Transverse colon (tissue), 4 donors: ENCODE measurements around the gene PITPNM2. TPM values are rescaled to one million over a fixed set of nuclear protein-coding genes. Genes with fewer than 3 reads are reported as not detected.

ENCODE experiments used
- DNase-seq: peaks from one replicate; pipeline ENCODE4 v3.0.0-alpha.2; 2019
- H3K27ac ChIP-seq, 4 donors: fragments of 200-600 bp; sonication (generic); 2 replicates each; pipeline ENCODE4 v1.5.1; 2016 to 2018; ENCODE audit warnings: inconsistent platforms in 4 of 4
- H3K27me3 ChIP-seq: fragments of 200-600 bp; sonication (generic); 2 replicates; pipeline ENCODE4 v1.5.1; 2017; ENCODE audit warnings: inconsistent platforms
- H3K36me3 ChIP-seq, 4 donors: fragments of 200-600 bp; sonication (generic); 2 replicates each; pipeline ENCODE4 v1.5.1; 2017 to 2019; ENCODE audit warnings: inconsistent platforms in 4 of 4
- H3K4me1 ChIP-seq, 4 donors: fragments of 200-600 bp; sonication (generic); 2 replicates each; pipeline ENCODE4 v1.5.1; 2017 to 2020; ENCODE audit warnings: inconsistent platforms in 4 of 4
- H3K4me3 ChIP-seq, 4 donors: fragments of 200-600 bp; sonication (generic); 1 replicate in 1 of 4; 2 replicates in 3 of 4; pipeline versions ENCODE4 v1.5.1 to v1.6.1; 2017 to 2019; ENCODE audit warnings: inconsistent platforms in 4 of 4
- H3K9me3 ChIP-seq, 2 donors: fragments of 200-600 bp; sonication (generic); 2 replicates each; pipeline ENCODE4 v1.5.1; 2017 to 2019; ENCODE audit warnings: inconsistent platforms in 2 of 2
- EP300 ChIP-seq: sonication (generic); formaldehyde crosslinking; IDR thresholded peaks from one replicate; pipeline ENCODE4 v1.6.1; 2017; ENCODE audit warnings: antibody characterized with exemption, low read depth
- POLR2A ChIP-seq: fragments of 450-650 bp; IDR thresholded peaks from one replicate; pipeline ENCODE4 v1.6.1; 2016; ENCODE audit warnings: antibody characterized with exemption, mild to moderate bottlenecking, moderate library complexity
- POLR2AphosphoS5 ChIP-seq, 3 donors: sonication (generic); formaldehyde crosslinking; IDR thresholded peaks; one replicate each; pipeline ENCODE4 v1.6.1; 2016; ENCODE audit warnings: antibody characterized with exemption in 3 of 3
- WGBS, 2 donors: methylation state at CpG; one replicate each; pipeline ENCODE4 v1.1.5; 2018; ENCODE audit warnings: low coverage in 1 of 2; 5-methylcytosine and 5-hydroxymethylcytosine counted together
- in situ Hi-C, 4 donors: fragments of 200-750 bp; cut with MboI; loops; one replicate each; pipeline versions ENCODE4 v1.15.0 to v1.15.1; 2017; ENCODE audit warnings: low sequenced_read_pairs in 3 of 4, low pct_ligation_motif_present in 1 of 4, low pct_unique_long_range_greater_than_20kb in 1 of 4
- intact Hi-C: fragments of 100-400 bp; cut with DNase I; formaldehyde crosslinking; loops from one replicate; pipeline ENCODE4 v1.15.1; 2023; ENCODE audit warnings: low total_unique reads
- total RNA-seq, 4 donors: library from RNA; depleted of rRNA; stranded (reverse); fragments of >200 nt; gene quantifications; one replicate each; pipeline ENCODE4 v1.1.0, GENCODE V29; 2016
- TF ChIP-seq, protein P1 (sequence below), 5 experiments: fragments of 200-600 bp in 3 of 5; fragments of 450-650 bp in 2 of 5; sonication (generic) in 3 of 5; IDR thresholded peaks; 1 replicate in 2 of 5; 2 replicates in 3 of 5; pipeline ENCODE4 v1.5.1; 2016 to 2017; ENCODE audit warnings: antibody characterized with exemption in 5 of 5, inconsistent platforms in 3 of 5, mild to moderate bottlenecking in 2 of 5, moderate library complexity in 1 of 5

PITPNM2 gene
- total RNA-seq, 4 donors from 2014 or later, result 10.5 to 19.8 (median 14.3) TPM

DNA sequence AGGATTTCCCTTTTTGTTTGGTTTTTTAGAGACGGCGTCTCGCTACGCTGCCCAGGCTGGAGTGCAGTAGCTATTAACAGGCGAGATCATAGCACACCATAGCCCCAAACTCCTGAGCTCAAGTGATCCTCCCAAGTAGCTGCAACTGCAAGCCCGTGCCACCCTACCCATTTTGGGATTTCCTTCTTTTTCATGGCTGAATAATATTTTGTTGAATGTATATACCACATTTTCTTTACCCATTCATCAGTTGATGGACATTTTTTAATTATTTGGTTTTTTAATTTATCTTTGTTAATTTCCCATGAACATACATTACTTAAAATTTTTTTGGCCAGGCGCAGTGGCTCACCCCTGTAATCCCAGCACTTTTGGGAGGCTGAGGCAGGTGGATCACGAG lies 15.2 kb downstream of the PITPNM2 start:
- Histone ChIP-seq H3K4me1 (peaks cover 31 to 46% (median 35%) of the 10 kb centered on the region in 4 donors), H3K27me3 (no peaks in the 10 kb centered on the region), H3K27ac (no peak overlapping the region), H3K36me3 (no peaks in the 10 kb centered on the region), H3K9me3 (no peaks in the 10 kb centered on the region), H3K4me3 (no peak overlapping the region)
- no peak for TF ChIP-seq POLR2AphosphoS5 (IDR thresholded peaks at IDR 0.05)
- no peak for DNase-seq
- in situ Hi-C loops (no loop called here), intact Hi-C loops (no loop called here)
- WGBS, 2 donors, result 82 to 87% methylated on average over 6 to 7 of the region's 8 CpGs

DNA sequence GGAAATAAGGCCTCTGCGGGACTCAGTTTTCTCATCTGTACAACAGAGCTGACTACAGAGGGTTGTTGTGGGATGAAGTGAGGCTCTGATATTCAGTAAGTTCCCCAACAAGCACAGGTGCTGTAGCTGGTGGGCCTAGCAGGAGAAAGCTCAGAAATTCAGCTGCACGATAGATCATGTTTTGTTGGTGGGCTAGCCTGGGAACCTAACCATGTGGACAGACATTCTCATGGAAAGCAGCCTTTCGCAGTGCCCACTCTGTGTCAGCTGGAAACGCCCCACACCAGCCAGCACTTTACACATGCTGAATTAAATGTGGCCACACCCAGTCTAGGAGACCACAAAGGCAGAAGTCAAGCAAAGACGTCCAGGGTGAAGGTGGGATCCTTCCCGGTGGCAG lies 16.1 kb downstream of the PITPNM2 start:
- DNase-seq, result no peak
- H3K4me1 ChIP-seq, result peaks cover 24 to 41% (median 32%) of the 10 kb centered on the region in 4 donors
- no peaks in the 10 kb centered on the region for H3K36me3 ChIP-seq
- no peaks in the 10 kb centered on the region for H3K27me3 ChIP-seq
- in situ Hi-C loops (no loop called here), intact Hi-C loops (no loop called here)
- no peak overlapping the region for H3K4me3 ChIP-seq
- no peaks in the 10 kb centered on the region for H3K9me3 ChIP-seq
- H3K27ac ChIP-seq, result peak overlapping the region in 1 of 4 donors; percentile 4
- 50 to 78% methylated on average over 2 to 6 of the region's 6 CpGs for WGBS, 2 donors
- TF ChIP-seq, protein P1, sequence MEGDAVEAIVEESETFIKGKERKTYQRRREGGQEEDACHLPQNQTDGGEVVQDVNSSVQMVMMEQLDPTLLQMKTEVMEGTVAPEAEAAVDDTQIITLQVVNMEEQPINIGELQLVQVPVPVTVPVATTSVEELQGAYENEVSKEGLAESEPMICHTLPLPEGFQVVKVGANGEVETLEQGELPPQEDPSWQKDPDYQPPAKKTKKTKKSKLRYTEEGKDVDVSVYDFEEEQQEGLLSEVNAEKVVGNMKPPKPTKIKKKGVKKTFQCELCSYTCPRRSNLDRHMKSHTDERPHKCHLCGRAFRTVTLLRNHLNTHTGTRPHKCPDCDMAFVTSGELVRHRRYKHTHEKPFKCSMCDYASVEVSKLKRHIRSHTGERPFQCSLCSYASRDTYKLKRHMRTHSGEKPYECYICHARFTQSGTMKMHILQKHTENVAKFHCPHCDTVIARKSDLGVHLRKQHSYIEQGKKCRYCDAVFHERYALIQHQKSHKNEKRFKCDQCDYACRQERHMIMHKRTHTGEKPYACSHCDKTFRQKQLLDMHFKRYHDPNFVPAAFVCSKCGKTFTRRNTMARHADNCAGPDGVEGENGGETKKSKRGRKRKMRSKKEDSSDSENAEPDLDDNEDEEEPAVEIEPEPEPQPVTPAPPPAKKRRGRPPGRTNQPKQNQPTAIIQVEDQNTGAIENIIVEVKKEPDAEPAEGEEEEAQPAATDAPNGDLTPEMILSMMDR (IDR thresholded peaks at IDR 0.05), result no peak
- TF ChIP-seq POLR2A, result no peak

DNA sequence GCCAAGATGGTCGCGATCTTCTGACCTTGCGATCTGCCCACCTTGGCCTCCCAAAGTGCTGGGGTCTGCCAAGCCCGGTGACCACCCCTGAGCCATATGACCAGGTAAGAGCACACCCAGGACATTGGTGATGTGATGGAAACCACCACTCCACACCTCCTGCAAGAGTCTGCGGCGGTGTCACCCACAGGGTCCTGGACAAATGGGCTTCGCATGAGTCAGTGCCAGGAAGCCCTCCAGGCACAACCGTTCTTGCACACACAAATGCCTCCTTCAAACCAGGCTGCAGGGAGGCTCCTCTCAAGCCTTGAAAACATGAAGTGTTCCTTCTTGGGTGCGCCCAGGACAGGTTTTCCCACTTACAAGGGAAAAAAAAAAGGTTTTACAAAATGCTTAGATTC lies 16.6 kb downstream of the PITPNM2 start:
- TF ChIP-seq, protein P1 (IDR thresholded peaks at IDR 0.05), result no peak
- no peak for TF ChIP-seq POLR2AphosphoS5 (IDR thresholded peaks at IDR 0.05)
- no peak for TF ChIP-seq EP300
- TF ChIP-seq POLR2A, result no peak
- H3K27me3 ChIP-seq, result no peaks in the 10 kb centered on the region
- no peak for DNase-seq
- H3K9me3 ChIP-seq, result no peaks in the 10 kb centered on the region
- no peak overlapping the region for H3K4me3 ChIP-seq
- H3K27ac ChIP-seq, result peak overlapping the region in 1 of 4 donors; percentile 4
- H3K4me1 ChIP-seq, result peaks cover 20 to 41% (median 30%) of the 10 kb centered on the region in 4 donors
- in situ Hi-C loops (no loop called here), intact Hi-C loops (no loop called here)
- WGBS, 2 donors, result 96% methylated on average over 9 of the region's 9 CpGs; no CpG with 5 or more reads in 1 of the 2 donors
- no peaks in the 10 kb centered on the region for H3K36me3 ChIP-seq

DNA sequence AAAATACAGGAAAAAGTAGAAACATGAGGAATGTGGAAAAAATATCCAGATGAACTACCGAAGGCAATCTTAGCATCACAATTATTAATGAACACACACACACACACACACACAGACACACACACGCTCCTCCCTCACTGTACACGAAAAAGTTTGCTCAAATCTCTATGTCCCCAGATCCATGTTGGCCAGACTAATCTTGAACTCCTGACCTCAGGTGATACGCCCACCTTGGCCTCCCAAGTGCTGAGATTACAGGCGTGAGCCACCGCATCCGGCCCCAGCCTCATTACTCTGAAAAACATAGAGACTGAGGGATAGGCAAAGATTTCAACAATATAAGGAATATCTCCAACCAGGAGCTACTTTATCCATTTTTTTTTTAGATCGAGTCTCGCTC lies 17.2 kb downstream of the PITPNM2 start:
- no peak for TF ChIP-seq POLR2AphosphoS5 (IDR thresholded peaks at IDR 0.05)
- no peak for TF ChIP-seq POLR2A
- no peak for TF ChIP-seq EP300
- TF ChIP-seq, protein P1 (IDR thresholded peaks at IDR 0.05), result no peak
- no peak overlapping the region for H3K27ac ChIP-seq
- no peak overlapping the region for H3K4me3 ChIP-seq
- H3K27me3 ChIP-seq, result no peaks in the 10 kb centered on the region
- peaks cover 20 to 35% (median 30%) of the 10 kb centered on the region in 4 donors for H3K4me1 ChIP-seq
- H3K9me3 ChIP-seq, result no peaks in the 10 kb centered on the region
- no peak for DNase-seq
- in situ Hi-C loops, result no loop called here
- 93 to 97% methylated on average over 6 to 9 of the region's 9 CpGs for WGBS, 2 donors
- intact Hi-C loops, result no loop called here
- H3K36me3 ChIP-seq, result no peaks in the 10 kb centered on the region

DNA sequence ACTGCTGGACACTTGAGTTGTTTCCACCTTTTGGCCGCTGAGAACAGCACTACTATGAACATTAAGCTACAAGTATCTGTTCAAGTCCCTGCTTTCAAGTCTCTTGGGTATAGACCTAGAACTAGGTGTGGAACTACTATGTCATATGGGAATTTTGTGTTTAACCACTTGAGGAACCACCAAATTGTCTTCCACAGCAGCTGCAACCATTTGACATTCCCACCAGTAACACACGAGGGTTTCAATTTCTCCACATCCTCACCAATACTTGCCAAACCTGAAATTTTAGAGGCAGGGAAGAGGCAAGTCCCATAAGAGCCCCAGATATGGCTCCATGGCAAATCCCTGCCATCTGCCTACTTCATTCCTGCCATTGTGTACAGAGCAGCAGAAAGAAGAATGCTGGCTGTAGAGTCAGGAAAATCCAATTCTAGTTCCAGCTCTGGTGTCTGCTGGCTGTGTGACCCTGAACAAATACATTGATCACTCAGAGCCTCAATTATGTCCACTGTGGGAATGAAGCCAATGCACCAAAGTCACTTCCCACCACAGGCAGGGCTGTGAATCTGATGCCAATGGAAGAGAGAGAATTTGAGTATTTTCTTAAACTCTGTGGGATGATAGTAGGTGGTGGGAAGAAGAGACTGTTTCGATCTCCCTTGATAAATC lies 17.8 kb downstream of the PITPNM2 start:
- no peaks in the 10 kb centered on the region for H3K27me3 ChIP-seq
- TF ChIP-seq POLR2A (no peak), EP300 (no peak), POLR2AphosphoS5 (IDR thresholded peaks at IDR 0.05) (no peak)
- TF ChIP-seq, protein P1 (IDR thresholded peaks at IDR 0.05), result no peak
- no peak for DNase-seq
- peak overlapping the region; percentile 70 to 83 (median 81) for H3K27ac ChIP-seq
- in situ Hi-C loops (no loop called here), intact Hi-C loops (no loop called here)
- no peaks in the 10 kb centered on the region for H3K36me3 ChIP-seq
- no peaks in the 10 kb centered on the region for H3K9me3 ChIP-seq
- whole genome bisulfite sequencing, 2 donors, result 76 to 100% methylated on average over 2 to 3 of the region's 3 CpGs
- H3K4me1 ChIP-seq, result peaks cover 20 to 35% (median 30%) of the 10 kb centered on the region in 4 donors
- no peak overlapping the region for H3K4me3 ChIP-seq
